HG03520 (cell line): Measurements from ENCODE around the gene FSD1L.
"Not testable (repeated sequence)": the region's sequence is repeated elsewhere in the genome, so short reads cannot be mapped to it uniquely, and the experiment has no call there.

ENCODE experiments used
- ATAC-seq: cut with Tn5 transposase; IDR thresholded peaks from one replicate; pipeline ENCODE4 v1.9.1; 2021; ENCODE audit warnings: mild to moderate bottlenecking, moderate library complexity; ENCODE audit not compliant: unreplicated experiment

Gene FSD1L

DNA sequence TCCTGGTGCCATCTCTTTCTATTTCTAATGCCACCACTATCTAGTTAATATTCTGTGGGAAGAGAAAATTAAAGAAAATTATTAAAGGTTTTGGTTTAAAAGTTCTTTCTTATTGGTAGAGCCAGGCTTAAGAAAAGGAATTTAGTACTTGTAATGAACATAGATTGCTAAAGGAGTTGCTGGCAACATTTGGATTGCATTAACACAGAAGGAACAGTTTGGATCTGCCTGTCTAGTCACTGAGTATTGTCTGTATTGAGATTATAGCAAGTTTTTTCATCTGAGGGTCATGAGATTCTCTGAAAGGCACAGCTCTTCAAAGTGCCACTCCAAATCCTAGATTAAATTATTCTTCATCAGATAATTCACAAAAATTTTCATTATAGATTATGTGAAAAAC lies 32.0 kb downstream of the FSD1L start:
- ATAC-seq, result no peak

- ATAC-seq, result no peak
Observed at GRCh38 chr9:105483618-105484017, 35.8 kb downstream of the FSD1L start.

DNA sequence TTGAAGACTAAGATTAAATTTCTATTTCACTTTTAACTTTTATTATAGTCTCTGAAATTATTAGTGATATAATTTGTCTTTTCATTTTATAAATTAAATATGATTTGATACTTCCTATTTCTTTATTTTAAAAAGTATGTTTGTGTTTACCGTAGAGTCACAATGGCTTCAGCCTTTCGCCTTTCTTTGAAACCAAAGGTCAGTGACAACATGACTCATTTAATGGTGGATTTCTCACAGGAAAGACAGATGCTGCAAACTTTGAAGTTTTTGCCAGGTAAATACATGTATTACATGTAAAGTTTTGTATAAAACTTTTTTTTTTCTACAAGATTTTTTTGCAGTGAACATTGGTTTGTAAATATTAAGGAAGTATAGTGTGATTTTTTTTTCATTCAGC lies 36.4 kb downstream of the FSD1L start:
- no peak for ATAC-seq

- ATAC-seq, result no peak
Observed at GRCh38 chr9:105485131-105485530, 37.3 kb downstream of the FSD1L start.

DNA sequence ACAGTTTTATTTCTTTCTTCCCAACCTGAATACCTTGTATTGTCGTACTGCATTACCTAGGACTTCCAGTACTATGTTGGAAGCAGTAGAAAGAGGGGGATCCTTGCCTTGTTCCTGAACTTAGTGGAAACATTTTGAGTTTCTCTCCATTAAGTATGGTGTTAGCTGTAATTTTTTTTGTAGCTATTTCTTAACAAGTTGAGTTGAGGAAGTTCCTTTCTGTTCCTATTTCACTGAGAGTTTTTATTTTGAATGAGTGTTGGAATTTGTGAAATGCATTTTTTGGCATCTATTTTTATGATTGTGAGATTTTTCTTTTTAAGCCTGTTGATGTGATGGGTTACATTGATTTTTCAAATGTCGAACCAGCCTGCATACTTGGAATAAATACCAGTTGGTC lies 49.0 kb downstream of the FSD1L start:
- no peak for ATAC-seq

- no peak for ATAC-seq
Observed at GRCh38 chr9:105497704-105498103, 49.9 kb downstream of the FSD1L start.

GRCh38 chr9:105500108-105500766 lies 52.4 kb downstream of the FSD1L start:
- ATAC-seq, result peak; percentile 82

DNA sequence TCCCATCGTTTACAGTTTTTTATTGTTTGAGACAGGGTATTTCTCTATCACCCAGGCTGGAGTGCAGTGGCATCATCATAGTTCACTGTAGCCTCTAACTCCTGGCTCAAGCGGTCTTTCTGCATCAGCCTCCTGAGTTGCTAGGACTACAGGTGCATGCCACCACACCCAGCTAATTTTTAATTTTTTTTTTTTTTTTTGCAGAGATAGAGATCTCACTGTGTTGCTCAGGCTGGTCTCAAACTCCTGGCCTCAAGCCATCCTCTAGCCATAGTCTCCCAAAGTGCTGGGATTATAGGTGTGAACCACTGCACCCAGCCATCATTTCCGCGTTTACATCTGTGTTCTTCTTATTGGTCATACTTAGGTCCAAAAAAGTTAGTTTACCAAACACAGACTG lies 53.6 kb downstream of the FSD1L start:
- no peak for ATAC-seq

DNA sequence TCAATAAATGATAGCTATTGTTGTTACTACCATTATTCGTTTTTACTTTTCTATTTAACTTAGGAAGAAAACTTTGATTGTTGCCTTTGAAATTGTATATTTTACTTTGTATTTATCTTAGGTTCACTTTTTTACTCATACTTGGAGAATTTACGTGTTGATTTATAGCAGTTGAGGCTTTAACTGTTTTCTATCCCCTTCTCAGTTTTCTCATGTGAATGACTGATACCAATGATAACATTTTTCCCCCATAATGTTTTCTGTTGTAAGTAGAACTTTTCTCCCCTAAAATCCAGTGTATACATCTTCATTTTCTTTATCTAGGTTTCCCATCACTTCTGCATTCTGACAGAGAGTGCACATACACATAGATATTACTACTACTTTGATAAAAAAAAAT lies 54.4 kb downstream of the FSD1L start:
- ATAC-seq, result no peak

GRCh38 chr9:105503881-105504280 lies 56.0 kb downstream of the FSD1L start:
- ATAC-seq, result peak; percentile 31

DNA sequence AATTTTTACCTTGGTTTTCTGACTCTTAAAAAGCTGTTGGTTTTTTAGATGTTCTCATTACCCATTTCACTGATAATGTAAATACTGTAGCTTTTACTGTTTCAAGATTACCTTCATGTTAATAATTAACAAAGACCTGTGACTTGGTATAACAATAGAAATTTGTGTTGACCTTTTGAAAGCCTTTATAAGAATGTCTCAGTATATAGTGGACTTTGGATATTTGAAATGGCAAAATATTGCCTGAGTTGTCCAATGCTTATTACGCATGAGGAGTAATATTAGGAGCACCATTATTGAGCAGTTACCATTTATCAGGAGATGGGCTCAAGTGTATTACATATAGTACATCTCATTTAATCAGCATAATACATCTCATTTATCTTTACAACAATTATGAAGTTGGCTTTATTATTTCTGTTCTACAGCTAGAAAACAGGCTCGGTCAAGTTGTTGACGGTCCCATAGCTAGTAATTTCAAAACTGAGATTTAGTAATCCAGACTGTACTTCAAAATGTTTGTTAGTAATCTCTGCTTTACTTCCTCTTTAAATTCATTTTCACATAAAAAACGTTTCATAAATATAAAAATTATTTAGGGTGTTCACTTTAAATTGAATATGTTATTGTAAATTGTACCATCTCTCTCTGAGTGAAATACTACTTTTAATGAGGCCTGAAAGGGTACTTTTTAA lies 59.4 kb downstream of the FSD1L start:
- no peak for ATAC-seq

DNA sequence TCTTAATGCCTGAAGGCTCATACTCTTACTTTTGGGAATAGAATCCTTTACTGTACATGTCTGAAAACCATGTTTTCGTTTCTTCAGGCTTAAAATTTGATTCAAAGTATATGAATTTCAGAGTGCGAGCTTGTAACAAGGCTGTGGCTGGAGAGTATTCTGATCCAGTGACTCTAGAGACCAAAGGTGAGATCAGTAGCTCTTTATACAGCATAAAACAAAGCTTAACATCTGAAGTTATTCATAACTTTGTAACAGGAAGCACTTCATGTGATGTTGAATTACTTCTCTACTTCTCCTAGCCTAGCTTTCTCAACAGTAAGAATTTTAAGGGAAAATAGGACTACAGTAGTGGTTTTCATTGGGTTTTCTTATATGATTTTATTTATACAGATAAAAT lies 60.7 kb downstream of the FSD1L start:
- ATAC-seq, result no peak

DNA sequence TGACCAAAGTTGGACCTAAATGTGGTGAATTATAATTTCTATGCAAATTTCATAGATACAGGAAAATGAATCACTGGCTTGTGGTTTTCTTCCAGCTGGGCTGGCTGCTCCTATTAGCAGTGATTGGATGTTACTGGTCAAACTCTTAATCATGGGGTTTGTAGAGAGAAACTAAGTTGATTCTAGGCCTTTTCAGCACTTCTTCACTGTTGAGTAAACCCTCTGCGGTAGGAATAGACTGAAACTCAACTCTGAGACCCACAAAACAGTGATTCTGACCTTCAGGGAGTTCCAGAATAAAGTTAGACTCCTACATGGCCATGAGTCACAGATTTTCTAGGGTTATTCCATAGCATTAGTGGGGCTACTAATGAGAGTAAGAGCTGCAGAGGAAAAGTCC lies 62.2 kb downstream of the FSD1L start:
- peak; percentile 51 for ATAC-seq

DNA sequence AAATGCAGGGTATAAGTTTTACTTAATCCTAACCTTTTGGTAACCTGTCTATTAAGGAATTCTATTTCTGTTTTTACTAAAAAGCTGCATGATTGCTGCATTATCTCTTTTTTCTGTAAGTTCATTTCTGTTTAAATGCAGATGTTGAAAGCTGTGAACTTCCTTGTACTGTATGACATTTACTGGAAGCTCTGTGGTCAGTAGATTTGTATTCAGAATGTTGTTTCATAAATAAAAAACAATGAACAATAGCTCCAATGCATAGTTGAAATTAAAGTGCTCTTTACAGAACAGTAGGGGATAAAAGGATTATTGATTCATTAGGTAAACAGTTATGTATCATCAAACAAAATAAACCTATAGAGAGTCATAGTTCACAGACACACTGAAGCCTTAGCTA lies 63.6 kb downstream of the FSD1L start:
- no peak for ATAC-seq

GRCh38 chr9:105515811-105516413 lies 68.1 kb downstream of the FSD1L start:
- no peak for ATAC-seq

DNA sequence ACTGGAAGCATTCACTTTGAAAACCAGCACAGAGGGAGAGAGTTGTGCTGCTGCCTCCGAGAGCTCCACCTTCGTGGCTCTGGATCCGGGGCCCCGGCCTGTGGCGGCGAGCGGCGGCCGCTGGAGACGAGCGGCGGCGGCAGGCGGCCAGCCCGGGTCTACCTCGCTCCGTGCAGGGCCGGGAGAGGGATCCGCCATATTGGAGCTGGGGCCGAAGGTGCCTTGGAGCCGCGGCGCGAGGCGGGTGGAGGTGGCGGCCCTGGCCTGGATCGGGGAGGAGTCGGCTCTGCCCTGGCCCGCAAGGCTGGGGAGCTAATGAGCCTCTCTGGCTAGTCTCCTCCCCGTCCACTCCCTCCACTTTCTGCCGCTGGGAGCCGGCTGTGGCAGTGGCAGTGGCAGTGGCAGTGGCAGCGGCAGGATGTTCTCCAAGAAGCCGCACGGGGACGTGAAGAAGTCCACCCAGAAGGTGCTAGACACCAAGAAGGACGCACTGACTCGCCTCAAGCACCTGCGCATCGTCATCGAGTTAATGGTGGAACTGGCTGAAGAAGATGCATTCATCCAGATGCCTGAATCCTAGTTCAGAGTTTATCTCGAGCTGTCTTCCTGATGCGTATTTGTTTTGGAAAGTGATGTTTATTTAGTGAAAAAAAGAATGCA lies 72.0 kb downstream of the FSD1L start:
- ATAC-seq, result not testable (repeated sequence)

DNA sequence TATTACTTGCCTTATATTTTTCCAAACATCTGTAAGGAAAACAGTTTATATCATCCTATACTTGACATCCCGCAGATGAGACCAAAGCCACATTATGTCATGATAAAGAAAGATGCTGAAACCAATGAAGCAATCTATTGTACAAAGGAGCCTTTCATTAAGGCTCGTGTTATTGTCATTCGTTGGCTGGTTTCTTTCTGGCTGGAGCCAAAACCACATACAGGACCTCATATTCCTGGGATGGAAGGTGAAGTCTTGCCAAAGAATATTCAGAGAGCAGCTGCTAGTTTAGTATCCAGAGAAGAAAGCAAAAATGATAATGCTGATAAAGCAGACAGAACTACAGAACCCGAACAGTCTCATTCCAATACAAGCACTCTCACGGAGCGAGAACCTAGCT lies 73.2 kb downstream of the FSD1L start:
- ATAC-seq, result not testable (repeated sequence)

- peak; percentile 87 for ATAC-seq
Observed at GRCh38 chr9:105522618-105523385, 75.0 kb downstream of the FSD1L start.

GRCh38 chr9:105531530-105531929 lies 83.7 kb downstream of the FSD1L start:
- no peak for ATAC-seq

DNA sequence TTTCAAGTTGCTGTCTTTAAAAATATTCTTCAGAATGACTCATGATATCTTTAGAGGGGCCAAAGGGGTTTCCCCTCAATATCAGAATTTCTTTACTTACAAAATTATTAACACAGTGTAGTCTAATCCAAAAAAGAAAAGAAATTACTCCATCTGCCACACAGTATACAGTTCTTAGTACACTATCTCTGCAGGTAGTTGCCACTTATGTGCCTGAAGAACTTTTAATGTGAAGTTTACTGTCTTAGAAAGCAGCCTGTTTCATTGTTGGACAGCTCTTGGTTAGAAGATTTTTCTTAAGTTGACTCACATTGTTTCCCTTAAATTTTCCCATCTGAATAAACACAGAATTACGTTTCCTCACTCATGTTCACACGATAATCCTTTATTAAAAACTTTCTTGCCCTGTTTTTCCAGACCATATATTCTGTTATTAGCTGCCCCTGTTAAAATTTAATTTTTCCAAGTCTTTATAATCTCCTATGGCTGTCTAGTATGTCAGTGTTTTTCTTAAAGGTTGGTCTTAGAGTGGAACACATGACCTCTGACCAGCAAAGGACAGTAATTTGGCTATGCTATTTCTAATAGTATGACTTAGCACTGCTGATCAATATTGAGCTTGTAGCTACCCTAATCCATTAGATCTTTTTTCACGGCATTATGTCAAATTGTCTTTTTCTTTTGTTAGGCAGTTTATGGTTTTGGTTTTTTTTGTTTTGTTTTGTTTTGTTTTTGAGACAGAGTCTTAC lies 88.3 kb downstream of the FSD1L start:
- peak; percentile 59 for ATAC-seq
